KBM-7 (cell line): ENCODE measurements around the gene RGS12.

Source experiments
- DNase-seq: peaks from one replicate; pipeline ENCODE4 v3.0.0-alpha.2; 2015
- in situ Hi-C: fragments of 300-500 bp; cut with MboI; formaldehyde crosslinking; loops from 2 replicates; pipeline ENCODE4 v1.14.3; 2020; ENCODE audit warnings: low sequenced_read_pairs, low pct_unique_long_range_greater_than_20kb, mixed read lengths

RGS12 gene

DNA sequence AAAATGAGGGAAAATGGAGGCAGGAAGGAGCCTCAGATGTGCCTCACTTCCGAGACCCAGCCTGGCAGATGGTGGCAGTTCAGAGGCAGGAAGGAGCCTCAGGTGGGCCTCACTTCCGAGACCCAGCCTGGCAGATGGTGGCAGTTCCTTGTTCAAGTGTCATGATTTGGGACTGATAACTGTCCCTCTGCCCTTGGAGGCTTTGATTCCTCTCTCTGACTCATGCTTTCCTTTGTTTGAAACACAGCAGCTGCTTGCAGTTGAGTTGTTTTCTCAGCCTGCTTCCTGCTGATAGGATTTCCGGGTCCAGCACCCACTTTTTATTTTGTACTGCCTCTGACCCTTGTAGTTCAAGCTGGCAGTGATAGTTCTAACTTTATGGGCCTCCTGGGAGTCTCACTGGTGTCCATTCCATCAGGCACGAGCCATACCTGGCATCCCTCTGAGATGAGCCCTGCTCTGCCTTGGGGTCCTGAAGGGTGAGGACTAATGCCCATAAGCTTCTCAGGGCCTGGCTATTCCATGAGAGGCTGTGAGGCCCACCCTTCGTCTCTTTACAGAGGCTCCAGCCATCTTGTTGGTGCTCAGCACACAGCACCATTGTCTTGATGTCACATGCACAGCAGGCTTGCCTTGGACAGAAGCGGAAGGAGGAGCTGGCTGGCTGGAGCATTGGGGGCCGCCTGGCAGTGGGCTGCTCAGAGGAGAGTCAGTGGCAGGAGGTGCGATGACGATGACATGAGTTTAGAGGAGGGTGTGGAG lies 13.0 kb downstream of the RGS12 start:
- peak; percentile 84 for DNase-seq

GRCh38 chr4:3306450-3306849 lies 13.6 kb downstream of the RGS12 start:
- DNase-seq = peak; percentile 37
- in situ Hi-C loops = no loop called here

More for the DNA sequence above, 13.0 kb downstream of the RGS12 start:
- in situ Hi-C loops = no loop called here

DNA sequence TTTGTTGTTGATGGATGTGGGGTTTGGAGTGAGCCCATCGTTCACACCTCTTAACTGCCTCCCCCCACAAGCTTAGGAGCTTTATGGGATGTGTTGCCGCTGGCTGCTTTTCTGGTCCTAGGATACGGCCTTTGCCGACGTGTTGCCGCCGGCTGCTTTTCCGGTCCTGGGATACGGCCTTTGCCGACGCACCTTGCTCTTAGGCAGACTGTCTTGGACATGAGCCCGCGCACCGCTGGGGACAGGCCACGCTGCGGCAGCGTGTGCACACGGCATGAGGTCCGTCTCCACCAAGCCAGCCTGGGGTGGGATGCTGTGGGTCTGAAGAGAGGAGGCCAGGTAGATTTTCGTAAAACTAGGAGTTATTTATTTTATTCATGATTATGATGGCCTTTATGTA lies 14.2 kb downstream of the RGS12 start:
- no peak for DNase-seq
- in situ Hi-C loops = no loop called here

DNA sequence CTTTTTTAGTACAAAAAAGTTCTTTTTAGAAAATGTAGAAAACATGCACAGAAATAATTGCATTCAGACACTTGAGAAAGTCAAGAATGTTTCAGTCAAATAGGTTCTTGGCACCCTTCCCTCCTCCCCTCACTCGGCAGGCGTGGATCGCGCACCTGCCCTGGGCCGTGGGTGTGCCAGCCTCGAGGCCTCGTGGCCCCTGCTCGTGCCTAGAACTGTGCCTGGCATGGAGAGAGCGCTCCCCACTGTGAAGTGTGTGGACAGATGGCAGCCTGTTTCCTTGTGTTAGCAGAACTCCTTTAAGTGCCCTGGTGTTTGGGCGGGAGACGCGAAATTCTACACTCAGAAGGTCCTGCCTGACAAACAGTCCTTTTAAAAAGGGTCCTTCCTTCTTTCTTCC lies 14.7 kb downstream of the RGS12 start:
- DNase-seq = no peak
- in situ Hi-C loops = no loop called here

GRCh38 chr4:3307891-3308575 lies 15.2 kb downstream of the RGS12 start:
- in situ Hi-C loops = no loop called here
- DNase-seq = no peak

DNA sequence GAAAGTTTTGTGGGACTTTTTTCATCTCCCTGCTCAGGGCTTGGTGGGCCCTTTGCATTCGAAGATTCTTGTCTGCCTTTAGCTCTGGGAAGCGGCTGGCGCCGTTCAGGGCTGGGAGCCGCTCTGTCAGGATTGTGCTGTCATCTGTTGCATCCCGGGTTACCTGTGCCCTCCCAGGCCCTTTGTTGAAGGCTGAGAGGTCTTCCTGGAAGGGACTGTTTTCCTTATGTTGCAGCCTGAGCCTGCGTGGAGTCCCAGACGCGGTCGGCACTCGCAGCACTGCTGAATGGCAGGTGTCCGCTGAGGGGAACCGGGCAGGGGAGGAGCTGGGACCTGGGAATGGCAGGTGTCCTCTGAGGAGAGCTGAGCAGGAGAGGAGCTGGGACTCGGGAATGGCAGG lies 15.9 kb downstream of the RGS12 start:
- no peak for DNase-seq
- in situ Hi-C loops = no loop called here

GRCh38 chr4:3310301-3311094 lies 17.7 kb downstream of the RGS12 start:
- in situ Hi-C loops = no loop called here

DNA sequence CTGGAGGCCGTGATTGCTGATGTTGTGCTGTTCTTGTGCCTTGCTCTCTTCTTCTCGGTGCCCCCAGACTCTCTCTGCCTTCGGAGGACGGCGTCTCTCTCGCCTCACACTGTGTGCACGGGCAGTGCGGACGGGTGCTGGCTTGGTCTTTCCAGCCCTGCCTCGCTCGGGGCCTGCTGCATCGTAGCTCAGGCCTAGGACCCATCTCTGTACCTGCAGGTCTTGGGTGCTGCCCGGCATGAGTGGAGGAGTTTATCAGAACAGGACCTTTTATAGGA lies 18.2 kb downstream of the RGS12 start:
- no peak for DNase-seq
- in situ Hi-C loops = no loop called here

More at GRCh38 chr4:3310301-3311094, 17.7 kb downstream of the RGS12 start:
- DNase-seq = no peak

GRCh38 chr4:3311489-3312171 lies 18.8 kb downstream of the RGS12 start:
- in situ Hi-C loops = no loop called here
- DNase-seq = no peak

GRCh38 chr4:3312362-3312761 lies 19.5 kb downstream of the RGS12 start:
- in situ Hi-C loops = no loop called here
- no peak for DNase-seq

DNA sequence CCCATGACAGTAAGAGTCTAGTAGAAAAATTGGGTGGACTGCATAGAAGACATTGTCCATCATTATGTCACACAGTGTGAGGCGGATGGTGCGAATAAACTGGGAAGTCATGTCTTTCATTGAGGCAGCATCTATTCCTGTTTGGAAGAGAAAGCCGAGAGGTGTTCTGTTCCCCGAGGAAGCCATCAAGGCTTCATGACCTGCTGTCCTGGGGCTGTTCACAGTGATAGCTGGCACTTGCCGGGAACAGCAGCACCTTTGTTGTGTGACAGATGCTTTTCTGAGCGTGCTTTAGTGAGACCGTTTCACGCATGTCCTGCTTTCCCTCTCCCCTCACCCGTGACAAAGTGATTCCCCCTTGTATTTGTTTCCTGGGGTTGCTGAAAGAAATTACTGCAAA lies 20.3 kb downstream of the RGS12 start:
- DNase-seq = no peak
- in situ Hi-C loops = no loop called here

- in situ Hi-C loops = no loop called here
- no peak for DNase-seq
Observed at GRCh38 chr4:3313556-3314228, 20.9 kb downstream of the RGS12 start.

- in situ Hi-C loops = no loop called here
- no peak for DNase-seq
Observed at GRCh38 chr4:3314706-3315260, 22.0 kb downstream of the RGS12 start.

GRCh38 chr4:3315566-3315965 lies 22.7 kb downstream of the RGS12 start:
- no peak for DNase-seq
- in situ Hi-C loops = no loop called here

DNA sequence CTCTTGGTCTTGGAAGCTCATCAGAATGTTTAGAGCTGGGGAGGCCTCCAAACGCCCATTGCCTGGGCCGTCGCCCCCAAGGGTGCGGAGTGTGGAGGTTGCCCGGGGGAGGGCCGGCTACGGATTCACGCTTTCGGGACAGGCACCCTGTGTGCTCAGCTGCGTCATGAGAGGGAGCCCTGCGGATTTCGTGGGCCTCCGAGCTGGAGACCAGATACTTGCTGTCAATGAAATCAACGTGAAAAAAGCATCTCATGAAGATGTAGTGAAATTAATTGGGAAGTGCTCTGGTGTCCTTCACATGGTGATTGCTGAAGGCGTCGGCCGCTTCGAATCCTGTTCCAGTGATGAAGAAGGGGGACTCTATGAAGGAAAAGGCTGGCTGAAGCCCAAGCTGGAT lies 23.3 kb downstream of the RGS12 start:
- in situ Hi-C loops = no loop called here
- DNase-seq = no peak

- DNase-seq = no peak
- in situ Hi-C loops = no loop called here
Observed at GRCh38 chr4:3317011-3317655, 24.3 kb downstream of the RGS12 start.

GRCh38 chr4:3317656-3318211 lies 24.9 kb downstream of the RGS12 start:
- in situ Hi-C loops = no loop called here
- DNase-seq = no peak

DNA sequence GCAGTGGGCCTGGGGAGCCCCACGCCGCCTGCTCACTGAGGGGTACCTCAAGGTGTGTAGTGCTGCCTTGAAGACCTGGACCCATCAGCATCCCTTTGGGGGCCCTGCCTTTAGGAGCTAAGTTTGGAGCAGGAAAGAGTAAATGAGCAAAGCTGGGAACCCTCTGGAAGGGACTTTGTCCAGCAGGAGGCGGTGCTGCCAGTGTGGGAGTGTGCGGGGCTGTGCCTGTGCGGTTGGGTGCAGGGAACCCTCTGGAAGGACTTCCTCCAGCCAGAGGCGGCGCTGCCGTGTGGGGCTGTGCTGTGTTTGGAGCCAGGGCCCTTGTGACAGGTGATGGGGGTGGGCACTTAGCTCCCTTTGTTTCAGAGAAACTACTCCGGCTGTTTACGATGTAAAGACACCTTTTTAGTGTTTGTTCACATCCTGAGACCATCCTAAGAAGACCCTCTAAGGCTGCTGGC lies 25.8 kb downstream of the RGS12 start:
- in situ Hi-C loops = no loop called here

More for the DNA sequence above, 25.8 kb downstream of the RGS12 start:
- peak; percentile 26 for DNase-seq
